H1 (cell line): Measurements from ENCODE around the gene TFRC.

Experiments
- BACH1 ChIP-seq: IDR thresholded peaks from 2 replicates; pipeline ENCODE4 v1.6.1; 2012; ENCODE audit warnings: low read length, improper control_type of control experiment
- BCL11A ChIP-seq, 2 experiments: IDR thresholded peaks; one replicate each; pipeline ENCODE4 v1.6.1; 2011; ENCODE audit warnings: low read depth in 2 of 2, low read length in 2 of 2, mild to moderate bottlenecking in 2 of 2
- EP300 ChIP-seq, 2 experiments: IDR thresholded peaks; 1 replicate in 1 of 2; 2 replicates in 1 of 2; pipeline ENCODE4 v1.6.1; 2011 to 2012; ENCODE audit warnings: low read depth in 2 of 2, low read length in 2 of 2, mild to moderate bottlenecking in 2 of 2, borderline replicate concordance in 1 of 2, inconsistent platforms in 1 of 2, moderate library complexity in 1 of 2
- POLR2A ChIP-seq, 2 experiments: IDR thresholded peaks; 1 replicate in 1 of 2; 2 replicates in 1 of 2; pipeline ENCODE4 v1.6.1; 2011; ENCODE audit warnings: low read depth in 2 of 2, low read length in 2 of 2, mild to moderate bottlenecking in 2 of 2; ENCODE audit errors: control extremely low read depth in 1 of 2
- POLR2AphosphoS5 ChIP-seq: IDR thresholded peaks from 2 replicates; pipeline ENCODE4 v1.6.1; 2011; ENCODE audit warnings: low read depth, low read length
- SAP30 ChIP-seq: fragments of 300-600 bp; sonication (generic); IDR thresholded peaks from 2 replicates; pipeline ENCODE4 v1.7.1; 2012; ENCODE audit warnings: low read length, moderate library complexity, mild to moderate bottlenecking, inconsistent platforms; ENCODE audit not compliant: insufficient read depth, insufficient replicate concordance
- SIN3A ChIP-seq, 2 experiments: IDR thresholded peaks in 1 of 2; conservative IDR thresholded peaks in 1 of 2; 2 replicates each; pipeline ENCODE4 v1.6.1; 2011 to 2012; ENCODE audit warnings: low read length in 2 of 2, improper control_type of control experiment in 1 of 2, low read depth in 1 of 2, mild to moderate bottlenecking in 1 of 2
- SP1 ChIP-seq: IDR thresholded peaks from 2 replicates; pipeline ENCODE4 v1.6.1; 2011; ENCODE audit warnings: low read depth, low read length
- TF ChIP-seq, protein P1 (sequence below), 3 experiments: IDR thresholded peaks; 1 replicate in 2 of 3; 2 replicates in 1 of 3; pipeline versions ENCODE4 v1.5.1 to v1.6.1; 2011; ENCODE audit warnings: low read length in 3 of 3, mild to moderate bottlenecking in 3 of 3, inconsistent platforms in 2 of 3, low read depth in 1 of 3, moderate library complexity in 1 of 3; ENCODE audit not compliant: insufficient read depth in 1 of 3; ENCODE audit errors: control extremely low read depth in 1 of 3

DNA sequence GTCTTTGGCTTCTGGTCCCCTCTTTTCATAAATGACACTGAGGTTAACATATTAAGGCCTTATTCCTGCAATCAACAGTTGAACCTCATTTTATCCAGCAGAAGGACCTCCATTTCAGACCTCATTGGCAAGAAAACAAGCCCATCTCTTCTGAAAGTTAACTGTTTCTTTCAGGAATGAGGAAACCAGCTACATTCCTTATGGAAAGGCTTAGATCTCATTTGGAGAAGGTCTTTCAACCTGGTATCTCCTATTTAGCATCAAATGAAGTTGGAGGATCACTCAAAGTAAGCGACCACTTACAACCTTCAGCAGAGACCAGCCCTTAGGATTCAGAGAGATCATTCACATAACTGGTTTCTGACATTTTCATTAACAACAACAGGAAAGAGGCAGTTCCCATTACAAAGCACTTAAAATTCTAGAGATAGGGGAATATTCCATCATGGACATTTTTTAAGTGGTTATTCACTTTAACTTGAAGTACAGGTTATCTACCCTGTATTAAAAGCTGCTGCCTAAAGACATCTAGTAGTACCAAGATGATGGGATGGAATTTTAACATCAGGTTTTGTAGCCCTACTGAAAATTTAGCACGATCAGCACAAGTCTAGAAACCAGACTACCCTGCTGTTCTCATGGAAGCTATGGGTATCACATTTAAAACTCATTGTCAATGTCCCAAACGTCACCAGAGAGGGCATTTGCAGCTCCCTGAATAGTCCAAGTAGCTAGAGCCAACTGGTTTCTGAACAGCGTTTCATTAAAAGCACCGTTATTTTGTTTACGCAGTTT lies 30.4 kb downstream of the TFRC start:
- TF ChIP-seq POLR2A (IDR thresholded peaks at IDR 0.05; ENCODE audit: control extremely low read depth in 1 of 2, low read depth in 2 of 2, low read length in 2 of 2) = no peak
- TF ChIP-seq EP300 (IDR thresholded peaks at IDR 0.05; ENCODE audit: borderline replicate concordance in 1 of 2, low read depth in 2 of 2, low read length in 2 of 2) = no peak
- TF ChIP-seq, protein P1, sequence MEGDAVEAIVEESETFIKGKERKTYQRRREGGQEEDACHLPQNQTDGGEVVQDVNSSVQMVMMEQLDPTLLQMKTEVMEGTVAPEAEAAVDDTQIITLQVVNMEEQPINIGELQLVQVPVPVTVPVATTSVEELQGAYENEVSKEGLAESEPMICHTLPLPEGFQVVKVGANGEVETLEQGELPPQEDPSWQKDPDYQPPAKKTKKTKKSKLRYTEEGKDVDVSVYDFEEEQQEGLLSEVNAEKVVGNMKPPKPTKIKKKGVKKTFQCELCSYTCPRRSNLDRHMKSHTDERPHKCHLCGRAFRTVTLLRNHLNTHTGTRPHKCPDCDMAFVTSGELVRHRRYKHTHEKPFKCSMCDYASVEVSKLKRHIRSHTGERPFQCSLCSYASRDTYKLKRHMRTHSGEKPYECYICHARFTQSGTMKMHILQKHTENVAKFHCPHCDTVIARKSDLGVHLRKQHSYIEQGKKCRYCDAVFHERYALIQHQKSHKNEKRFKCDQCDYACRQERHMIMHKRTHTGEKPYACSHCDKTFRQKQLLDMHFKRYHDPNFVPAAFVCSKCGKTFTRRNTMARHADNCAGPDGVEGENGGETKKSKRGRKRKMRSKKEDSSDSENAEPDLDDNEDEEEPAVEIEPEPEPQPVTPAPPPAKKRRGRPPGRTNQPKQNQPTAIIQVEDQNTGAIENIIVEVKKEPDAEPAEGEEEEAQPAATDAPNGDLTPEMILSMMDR (IDR thresholded peaks at IDR 0.05; ENCODE audit: control extremely low read depth in 1 of 3, insufficient read depth in 1 of 3, low read depth in 1 of 3, low read length in 3 of 3) = no peak
- no peak for TF ChIP-seq SIN3A (conservative IDR thresholded peaks at IDR 0.05 in 1 of 2, IDR thresholded peaks at IDR 0.05 in 1 of 2; ENCODE audit: low read depth in 1 of 2, low read length in 2 of 2)
- no peak for TF ChIP-seq POLR2AphosphoS5
- TF ChIP-seq BCL11A (IDR thresholded peaks at IDR 0.05; ENCODE audit: low read depth in 2 of 2, low read length in 2 of 2) = no peak
- TF ChIP-seq BACH1 = no peak
- no peak for TF ChIP-seq SAP30
- no peak for TF ChIP-seq SP1
